Measurements from ENCODE around the gene LRBA. TPM values are rescaled to one million over a fixed set of nuclear protein-coding genes. Genes with fewer than 3 reads are reported as not detected.

LRBA gene
- total RNA-seq, 4 donors from 2014 or later, result 8.5 to 18.0 (median 11.9) TPM

GRCh38 chr4:150491132-150492049, 523.7 kb downstream of the LRBA start:
- H3K27ac ChIP-seq, result no peak overlapping the region
- in situ Hi-C loops (cut with MboI; ENCODE audit: low sequenced_read_pairs in 4 of 4) (no loop called here), intact Hi-C loops (cut with DNase I; ENCODE audit: low total_unique reads) (no loop called here)
- DNase-seq (no peak), ATAC-seq (no peak)
- H3K4me3 ChIP-seq, result no peak overlapping the region
- H3K4me1 ChIP-seq, result no peaks in the 10 kb centered on the region
- H3K9me3 ChIP-seq, result no peaks in the 10 kb centered on the region
- H3K36me3 ChIP-seq, result no peaks in the 10 kb centered on the region
- no peaks in the 10 kb centered on the region for H3K27me3 ChIP-seq
- TF ChIP-seq POLR2A (IDR thresholded peaks at IDR 0.05), result no peak
- TF ChIP-seq, protein P1, sequence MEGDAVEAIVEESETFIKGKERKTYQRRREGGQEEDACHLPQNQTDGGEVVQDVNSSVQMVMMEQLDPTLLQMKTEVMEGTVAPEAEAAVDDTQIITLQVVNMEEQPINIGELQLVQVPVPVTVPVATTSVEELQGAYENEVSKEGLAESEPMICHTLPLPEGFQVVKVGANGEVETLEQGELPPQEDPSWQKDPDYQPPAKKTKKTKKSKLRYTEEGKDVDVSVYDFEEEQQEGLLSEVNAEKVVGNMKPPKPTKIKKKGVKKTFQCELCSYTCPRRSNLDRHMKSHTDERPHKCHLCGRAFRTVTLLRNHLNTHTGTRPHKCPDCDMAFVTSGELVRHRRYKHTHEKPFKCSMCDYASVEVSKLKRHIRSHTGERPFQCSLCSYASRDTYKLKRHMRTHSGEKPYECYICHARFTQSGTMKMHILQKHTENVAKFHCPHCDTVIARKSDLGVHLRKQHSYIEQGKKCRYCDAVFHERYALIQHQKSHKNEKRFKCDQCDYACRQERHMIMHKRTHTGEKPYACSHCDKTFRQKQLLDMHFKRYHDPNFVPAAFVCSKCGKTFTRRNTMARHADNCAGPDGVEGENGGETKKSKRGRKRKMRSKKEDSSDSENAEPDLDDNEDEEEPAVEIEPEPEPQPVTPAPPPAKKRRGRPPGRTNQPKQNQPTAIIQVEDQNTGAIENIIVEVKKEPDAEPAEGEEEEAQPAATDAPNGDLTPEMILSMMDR (IDR thresholded peaks at IDR 0.05 in 4 of 5, conservative IDR thresholded peaks at IDR 0.05 in 1 of 5), result no peak

DNA sequence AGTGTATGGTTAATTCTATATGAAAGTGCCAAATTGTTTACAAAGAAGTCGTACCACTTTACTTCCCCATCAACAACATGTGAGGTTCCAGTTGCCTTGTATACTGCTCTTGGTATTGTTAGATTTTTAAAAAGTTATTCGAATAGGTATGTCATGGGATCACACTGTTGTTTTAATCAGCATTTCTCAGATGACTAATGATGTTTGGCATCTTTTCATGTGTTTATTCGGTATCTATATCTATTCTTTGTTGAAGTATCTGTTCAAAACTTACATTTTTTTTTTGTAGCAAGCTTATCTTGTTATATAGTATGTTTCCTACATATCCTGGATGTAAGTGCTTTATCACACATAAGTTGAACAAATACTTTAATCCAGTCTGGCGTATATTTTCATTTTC, 532.5 kb downstream of the LRBA start:
- Histone ChIP-seq H3K36me3 (no peaks in the 10 kb centered on the region), H3K4me3 (no peak overlapping the region), H3K27ac (no peak overlapping the region), H3K9me3 (no peaks in the 10 kb centered on the region), H3K4me1 (no peaks in the 10 kb centered on the region), H3K27me3 (no peaks in the 10 kb centered on the region)
- DNase-seq (no peak), ATAC-seq (no peak)
- TF ChIP-seq POLR2A (IDR thresholded peaks at IDR 0.05), result no peak
- TF ChIP-seq, protein P1 (IDR thresholded peaks at IDR 0.05 in 4 of 5, conservative IDR thresholded peaks at IDR 0.05 in 1 of 5), result no peak
- intact Hi-C loops (cut with DNase I; ENCODE audit: low total_unique reads) (no loop called here), in situ Hi-C loops (cut with MboI; ENCODE audit: low sequenced_read_pairs in 4 of 4) (no loop called here)

GRCh38 chr4:150479657-150480056, 535.4 kb downstream of the LRBA start:
- Histone ChIP-seq H3K4me1 (no peaks in the 10 kb centered on the region), H3K27me3 (no peaks in the 10 kb centered on the region), H3K4me3 (no peak overlapping the region), H3K27ac (no peak overlapping the region), H3K9me3 (no peaks in the 10 kb centered on the region), H3K36me3 (no peaks in the 10 kb centered on the region)
- TF ChIP-seq, protein P1 (IDR thresholded peaks at IDR 0.05 in 4 of 5, conservative IDR thresholded peaks at IDR 0.05 in 1 of 5), result no peak
- no peak for TF ChIP-seq POLR2A (IDR thresholded peaks at IDR 0.05)
- DNase-seq, result no peak
- no peak for ATAC-seq
- in situ Hi-C loops (cut with MboI; ENCODE audit: low sequenced_read_pairs in 4 of 4) (no loop called here), intact Hi-C loops (cut with DNase I; ENCODE audit: low total_unique reads) (no loop called here)

GRCh38 chr4:150477869-150478268, 537.2 kb downstream of the LRBA start:
- intact Hi-C loops (cut with DNase I; ENCODE audit: low total_unique reads), result no loop called here
- no peaks in the 10 kb centered on the region for H3K4me1 ChIP-seq
- no peak overlapping the region for H3K4me3 ChIP-seq
- H3K36me3 ChIP-seq, result no peaks in the 10 kb centered on the region
- no peak for TF ChIP-seq POLR2A (IDR thresholded peaks at IDR 0.05)
- TF ChIP-seq, protein P1 (IDR thresholded peaks at IDR 0.05 in 4 of 5, conservative IDR thresholded peaks at IDR 0.05 in 1 of 5), result no peak
- no peak overlapping the region for H3K27ac ChIP-seq
- DNase-seq, result no peak
- no peak for ATAC-seq
- in situ Hi-C loops (cut with MboI; ENCODE audit: low sequenced_read_pairs in 4 of 4), result no loop called here
- no peaks in the 10 kb centered on the region for H3K9me3 ChIP-seq
- no peaks in the 10 kb centered on the region for H3K27me3 ChIP-seq

Measured in gastrocnemius medialis (tissue), 4 donors.